HepG2 (cell line): ENCODE results near the gene ATP9A. TPM values are rescaled to one million over a fixed set of nuclear protein-coding genes. Genes with fewer than 3 reads are reported as not detected.

ENCODE experiments used
- ARHGAP35 ChIP-seq: sonication (generic); formaldehyde crosslinking; IDR thresholded peaks from 2 replicates; pipeline ENCODE4 v1.9.0; 2022; ENCODE audit warnings: mild to moderate bottlenecking, inconsistent platforms, moderate library complexity, missing genetic modification reagents, borderline replicate concordance
- CC2D1A ChIP-seq: sonication (generic); formaldehyde crosslinking; IDR thresholded peaks from 2 replicates; pipeline ENCODE4 v1.8.1; 2023; ENCODE audit warnings: mild to moderate bottlenecking, missing genetic modification reagents
- CCAR2 ChIP-seq: fragments of 200-400 bp; formaldehyde crosslinking; optimal IDR thresholded peaks from 2 replicates; pipeline ENCODE3; 2018; ENCODE audit warnings: low read depth, mild to moderate bottlenecking, low read length, moderate library complexity
- GTF3A ChIP-seq: sonication (generic); formaldehyde crosslinking; conservative IDR thresholded peaks from 2 replicates; pipeline ENCODE4 v1.4.0; 2020; ENCODE audit warnings: mild to moderate bottlenecking, missing genetic modification reagents
- HDAC2 ChIP-seq: sonication (generic); formaldehyde crosslinking; IDR thresholded peaks from 2 replicates; pipeline ENCODE4 v1.4.0; 2020; ENCODE audit warnings: missing genetic modification reagents
- HIVEP1 ChIP-seq: sonication (generic); formaldehyde crosslinking; IDR thresholded peaks from 2 replicates; pipeline ENCODE4 v1.4.0; 2020; ENCODE audit warnings: mild to moderate bottlenecking, missing genetic modification reagents
- ISL2 ChIP-seq: sonication (generic); formaldehyde crosslinking; IDR thresholded peaks from 2 replicates; pipeline ENCODE4 v1.5.0; 2020; ENCODE audit warnings: missing genetic modification reagents
- KLF16 ChIP-seq, 2 experiments: sonication (generic) in 1 of 2; formaldehyde crosslinking in 1 of 2; IDR thresholded peaks; 2 replicates each; pipeline versions ENCODE4 v1.6.1 to v1.8.0; 2016 to 2023; ENCODE audit warnings: missing genetic modification reagents in 2 of 2, missing compliant biosample characterization in 1 of 2
- MED1 ChIP-seq: sonication (generic); formaldehyde crosslinking; IDR thresholded peaks from 2 replicates; pipeline ENCODE4 v1.4.0; 2020; ENCODE audit warnings: missing genetic modification reagents
- NFKBIZ ChIP-seq: IDR thresholded peaks from 2 replicates; pipeline ENCODE4 v1.6.1; 2018; ENCODE audit warnings: missing genetic modification reagents, missing compliant biosample characterization
- SAP130 ChIP-seq: IDR thresholded peaks from 2 replicates; pipeline ENCODE4 v1.6.1; 2016; ENCODE audit warnings: low read depth
- TCF7 ChIP-seq: sonication (generic); IDR thresholded peaks from 2 replicates; pipeline ENCODE4 v1.6.1; 2016; ENCODE audit warnings: antibody characterized with exemption, low read depth
- XRCC5 ChIP-seq: fragments of 200-400 bp; formaldehyde crosslinking; optimal IDR thresholded peaks from 2 replicates; pipeline ENCODE3; 2017; ENCODE audit warnings: mild to moderate bottlenecking, low read length
- YY1 ChIP-seq: IDR thresholded peaks from 2 replicates; pipeline ENCODE4 v1.6.1; 2011; ENCODE audit warnings: low read length, low read depth, moderate library complexity, mild to moderate bottlenecking; ENCODE audit not compliant: insufficient read depth, insufficient replicate concordance
- ZKSCAN8 ChIP-seq: IDR thresholded peaks from 2 replicates; pipeline ENCODE4 v1.6.1; 2016; ENCODE audit warnings: borderline replicate concordance, missing genetic modification reagents, missing compliant biosample characterization
- ZNF17 ChIP-seq: sonication (generic); formaldehyde crosslinking; IDR thresholded peaks from 2 replicates; pipeline ENCODE4 v1.5.0; 2020; ENCODE audit warnings: mild to moderate bottlenecking, missing genetic modification reagents
- ZNF207 ChIP-seq: fragments of 450-650 bp; IDR thresholded peaks from 2 replicates; pipeline ENCODE4 v1.6.1; 2016; ENCODE audit warnings: antibody characterized with exemption, borderline replicate concordance
- ZNF510 ChIP-seq: sonication (generic); formaldehyde crosslinking; IDR thresholded peaks from 2 replicates; pipeline ENCODE4 v1.4.0; 2020; ENCODE audit warnings: low read depth, mild to moderate bottlenecking, missing genetic modification reagents
- ZNF577 ChIP-seq: sonication (generic); formaldehyde crosslinking; IDR thresholded peaks from 2 replicates; pipeline ENCODE4 v1.4.0; 2020; ENCODE audit warnings: mild to moderate bottlenecking, low read depth, missing genetic modification reagents, borderline replicate concordance
- ZNF780A ChIP-seq: sonication (generic); formaldehyde crosslinking; IDR thresholded peaks from 2 replicates; pipeline ENCODE4 v1.8.0; 2022; ENCODE audit warnings: mild to moderate bottlenecking, missing genetic modification reagents, moderate library complexity
- ZSCAN30 ChIP-seq: sonication (generic); formaldehyde crosslinking; IDR thresholded peaks from 2 replicates; pipeline ENCODE4 v1.5.0; 2020; ENCODE audit warnings: mild to moderate bottlenecking, missing genetic modification reagents
- polyA plus RNA-seq, 8 experiments: library from polyadenylated mRNA; depleted of rRNA in 3 of 8; stranded (reverse) in 7 of 8; unstranded in 1 of 8; fragments of >200 nt; fragmentation: Illumina TruSeq in 4 of 8; extraction: Trizol in 4 of 8; gene quantifications; 2 replicates each; pipeline versions ENCODE4 v1.2.1 to v1.2.3, GENCODE V29; 2011 to 2016; ENCODE audit warnings: low read depth in 4 of 8, missing spikeins in 1 of 8, mixed read lengths in 1 of 8; ENCODE audit not compliant: insufficient read depth in 1 of 8
- total RNA-seq, 5 experiments: library from RNA; depleted of rRNA; stranded (reverse); fragments of >200 nt; fragmentation: Illumina TruSeq; extraction: Trizol; gene quantifications; 2 replicates each; pipeline ENCODE4 v1.2.3, GENCODE V29; 2016; ENCODE audit warnings: low read depth in 1 of 5
- TF ChIP-seq, protein P1 (sequence below): sonication (generic); formaldehyde crosslinking; IDR thresholded peaks from 2 replicates; pipeline ENCODE4 v1.8.1; 2023; ENCODE audit warnings: mild to moderate bottlenecking, moderate library complexity, missing genetic modification reagents
- TF ChIP-seq, protein P2 (sequence below), 2 experiments: sonication (generic) in 1 of 2; formaldehyde crosslinking in 1 of 2; IDR thresholded peaks; 2 replicates each; pipeline versions ENCODE4 v1.6.1 to v1.9.0; 2014 to 2022; ENCODE audit warnings: antibody characterized with exemption in 1 of 2, borderline replicate concordance in 1 of 2, inconsistent platforms in 1 of 2, low read depth in 1 of 2, missing genetic modification reagents in 1 of 2
- TF ChIP-seq, protein P3 (sequence below): sonication (generic); formaldehyde crosslinking; IDR thresholded peaks from 2 replicates; pipeline ENCODE4 v1.4.0; 2020; ENCODE audit warnings: low read depth, mild to moderate bottlenecking, missing genetic modification reagents

Gene ATP9A
- total and polyA plus RNA-seq, 2 of the 13 experiments (the other 11 are each of a cell fraction or from before 2014, with no cell fraction given), result 11.8 to 18.5 TPM

DNA sequence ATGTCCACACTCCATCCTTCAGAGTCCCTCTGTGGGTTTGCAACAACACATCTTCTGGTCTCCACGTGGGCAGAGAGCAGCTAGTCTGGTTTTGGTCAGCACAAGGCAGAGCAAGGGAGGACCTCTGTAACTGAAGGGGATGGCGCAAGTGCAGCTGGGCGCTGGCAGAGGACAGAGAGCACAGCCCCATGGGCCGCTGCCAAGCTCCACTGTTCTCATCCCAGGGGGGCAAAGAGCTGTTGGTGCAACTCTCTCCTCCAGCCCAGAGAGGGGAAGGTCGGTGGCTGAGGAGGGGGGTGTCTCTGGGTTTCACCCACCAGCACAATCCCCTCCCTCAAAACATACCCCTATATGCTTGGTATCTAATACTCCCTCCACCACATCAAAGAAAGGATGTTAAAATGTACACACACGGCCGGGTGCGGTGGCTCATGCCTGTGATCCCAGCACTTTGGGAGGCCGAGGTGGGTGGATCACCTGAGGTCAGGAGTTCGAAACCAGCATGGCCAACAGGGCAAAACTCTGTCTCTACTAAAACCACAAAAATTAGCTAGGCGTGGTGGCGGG is 9.1 kb downstream of the ATP9A start (continued):
- TF ChIP-seq NFKBIZ (CRISPR knock-in tag) (0 out of 2 replicates have a peak, but pooled peaks have one; percentile 42), ISL2 (CRISPR knock-in tag) (no peak), ARHGAP35 (CRISPR knock-in tag) (no peak), ZNF17 (CRISPR knock-in tag) (no peak), HDAC2 (CRISPR knock-in tag) (peak; percentile 46; the same call in 1 of the 2 replicates), ZKSCAN8 (CRISPR knock-in tag) (no peak), CCAR2 (no peak), ZNF510 (CRISPR knock-in tag) (no peak), SAP130 (peak; percentile 54), ZNF207 (no peak), TCF7 (peak; percentile 85), XRCC5 (no peak), MED1 (CRISPR knock-in tag) (no peak), HIVEP1 (CRISPR knock-in tag) (peak; percentile 21; the same call in 1 of the 2 replicates), ZNF780A (no peak), ZNF577 (CRISPR knock-in tag) (no peak), ZSCAN30 (no peak), KLF16 (CRISPR knock-in tag; IDR thresholded peaks at IDR 0.05) (0 out of 4 replicates have a peak, but pooled peaks of 1 of the 2 experiments have one; percentile 50), YY1 (no peak), GTF3A (CRISPR knock-in tag) (no peak), CC2D1A (CRISPR knock-in tag) (no peak)
- TF ChIP-seq, protein P1, sequence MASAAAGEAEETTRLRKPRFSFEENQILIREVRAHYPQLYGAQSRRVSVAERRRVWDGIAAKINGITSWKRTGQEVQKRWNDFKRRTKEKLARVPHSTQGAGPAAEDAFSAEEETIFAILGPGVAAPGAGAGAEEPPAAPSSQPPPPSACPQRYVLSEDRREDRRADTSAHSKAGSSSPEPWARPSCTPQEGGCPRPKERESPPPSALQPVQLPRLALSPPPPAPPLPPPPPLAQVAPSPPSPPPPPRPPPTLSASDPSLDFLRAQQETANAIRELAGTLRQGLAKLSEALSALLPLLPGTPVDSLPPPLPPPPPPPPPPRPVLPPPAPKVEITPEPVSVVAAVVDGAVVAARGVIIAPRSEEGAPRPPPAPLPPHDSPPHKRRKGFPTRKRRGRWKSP (CRISPR knock-in tag), result no peak; the same call in 1 of the 2 replicates
- TF ChIP-seq, protein P2, sequence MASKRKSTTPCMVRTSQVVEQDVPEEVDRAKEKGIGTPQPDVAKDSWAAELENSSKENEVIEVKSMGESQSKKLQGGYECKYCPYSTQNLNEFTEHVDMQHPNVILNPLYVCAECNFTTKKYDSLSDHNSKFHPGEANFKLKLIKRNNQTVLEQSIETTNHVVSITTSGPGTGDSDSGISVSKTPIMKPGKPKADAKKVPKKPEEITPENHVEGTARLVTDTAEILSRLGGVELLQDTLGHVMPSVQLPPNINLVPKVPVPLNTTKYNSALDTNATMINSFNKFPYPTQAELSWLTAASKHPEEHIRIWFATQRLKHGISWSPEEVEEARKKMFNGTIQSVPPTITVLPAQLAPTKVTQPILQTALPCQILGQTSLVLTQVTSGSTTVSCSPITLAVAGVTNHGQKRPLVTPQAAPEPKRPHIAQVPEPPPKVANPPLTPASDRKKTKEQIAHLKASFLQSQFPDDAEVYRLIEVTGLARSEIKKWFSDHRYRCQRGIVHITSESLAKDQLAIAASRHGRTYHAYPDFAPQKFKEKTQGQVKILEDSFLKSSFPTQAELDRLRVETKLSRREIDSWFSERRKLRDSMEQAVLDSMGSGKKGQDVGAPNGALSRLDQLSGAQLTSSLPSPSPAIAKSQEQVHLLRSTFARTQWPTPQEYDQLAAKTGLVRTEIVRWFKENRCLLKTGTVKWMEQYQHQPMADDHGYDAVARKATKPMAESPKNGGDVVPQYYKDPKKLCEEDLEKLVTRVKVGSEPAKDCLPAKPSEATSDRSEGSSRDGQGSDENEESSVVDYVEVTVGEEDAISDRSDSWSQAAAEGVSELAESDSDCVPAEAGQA (IDR thresholded peaks at IDR 0.05; ENCODE audit: low read depth), result no peak
- TF ChIP-seq, protein P2 (CRISPR knock-in tag; IDR thresholded peaks at IDR 0.05; ENCODE audit: borderline replicate concordance), result no peak
- TF ChIP-seq, protein P3, sequence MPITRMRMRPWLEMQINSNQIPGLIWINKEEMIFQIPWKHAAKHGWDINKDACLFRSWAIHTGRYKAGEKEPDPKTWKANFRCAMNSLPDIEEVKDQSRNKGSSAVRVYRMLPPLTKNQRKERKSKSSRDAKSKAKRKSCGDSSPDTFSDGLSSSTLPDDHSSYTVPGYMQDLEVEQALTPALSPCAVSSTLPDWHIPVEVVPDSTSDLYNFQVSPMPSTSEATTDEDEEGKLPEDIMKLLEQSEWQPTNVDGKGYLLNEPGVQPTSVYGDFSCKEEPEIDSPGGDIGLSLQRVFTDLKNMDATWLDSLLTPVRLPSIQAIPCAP (CRISPR knock-in tag), result no peak
